Measurements from ENCODE around the gene PITPNC1. TPM values are rescaled to one million over a fixed set of nuclear protein-coding genes. Genes with fewer than 3 reads are reported as not detected.

The PITPNC1 gene
- total RNA-seq, 1 experiment from 2014 or later = 37.5 TPM

DNA sequence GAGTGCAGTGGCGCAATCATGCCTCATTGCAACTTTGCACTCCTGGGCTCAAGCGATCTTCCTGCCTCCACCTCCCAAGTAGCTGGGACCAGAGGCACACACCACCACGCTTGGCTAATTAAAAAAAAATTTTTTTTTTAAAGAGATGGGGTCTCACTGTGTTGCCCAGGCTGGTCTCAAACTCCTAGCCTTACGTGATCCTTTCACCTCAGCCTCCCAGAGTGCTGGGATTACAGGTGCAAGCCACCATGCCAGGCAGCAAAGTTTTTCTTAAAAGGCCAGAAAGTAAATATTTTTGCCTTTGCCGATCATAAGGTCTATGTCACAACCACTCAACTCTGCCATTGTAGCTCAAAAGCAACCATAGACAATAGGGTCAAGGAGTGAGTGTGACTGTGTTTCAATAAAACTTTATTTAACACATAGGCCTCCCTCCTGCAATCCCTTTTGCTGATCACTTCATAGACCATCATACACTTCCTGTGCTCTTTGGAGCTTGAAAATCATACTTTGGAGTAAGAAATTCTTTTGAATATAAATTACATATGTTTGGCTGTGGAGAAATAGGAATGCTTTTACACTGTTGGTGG, 48.6 kb downstream of the PITPNC1 start:
- Histone ChIP-seq H3K56ac (ENCODE audit: insufficient read length, low read depth, low read length) (no peak overlapping the region), H3K18ac (ENCODE audit: insufficient read length, low read depth, low read length) (no peak overlapping the region), H2AK5ac (ENCODE audit: insufficient read length, low read length) (no peak overlapping the region), H3K27ac (ENCODE audit: insufficient read length, low read depth, low read length) (no peak overlapping the region), H4K20me1 (ENCODE audit: control insufficient read depth, insufficient read depth, insufficient read length) (no peaks in the 10 kb centered on the region), H3K23ac (ENCODE audit: insufficient read length, low read depth, low read length) (no peak overlapping the region), H3K4me2 (ENCODE audit: insufficient read depth, insufficient read length, low read length) (no peak overlapping the region), H3K27me3 (ENCODE audit: insufficient read depth, low read length) (no peaks in the 10 kb centered on the region), H2BK120ac (ENCODE audit: low read depth, low read length, poor library complexity, severe bottlenecking) (no peak overlapping the region), H3K79me2 (ENCODE audit: insufficient read depth, low read length) (peaks cover 2% of the 10 kb centered on the region; the same call in 1 of the 2 replicates), H2AFZ (ENCODE audit: low read length) (no peak overlapping the region), H3K23me2 (ENCODE audit: insufficient read length, low read depth, low read length, poor library complexity, severe bottlenecking) (no peaks in the 10 kb centered on the region), H2BK20ac (ENCODE audit: low read depth, low read length, poor library complexity, severe bottlenecking) (no peak overlapping the region), H4K8ac (replicated peaks; ENCODE audit: insufficient read length, low read depth, low read length) (no peak overlapping the region), H2BK5ac (ENCODE audit: insufficient read length, low read length) (no peak overlapping the region), H3K9ac (ENCODE audit: extremely low read depth, insufficient read length, low read length) (no peak overlapping the region), H3T11ph (ENCODE audit: low read length) (no peak overlapping the region), H2BK12ac (ENCODE audit: insufficient read length, low read depth, low read length) (no peak overlapping the region), H2BK15ac (ENCODE audit: low read depth, low read length) (no peak overlapping the region), H3K79me1 (ENCODE audit: insufficient read depth, low read depth, low read length, poor library complexity, severe bottlenecking) (peaks cover 4% of the 10 kb centered on the region), H4K5ac (ENCODE audit: insufficient read length, low read depth, low read length) (no peak overlapping the region), H3K4ac (ENCODE audit: low read depth, low read length) (no peak overlapping the region), H3K9me3 (ENCODE audit: control insufficient read depth, low read depth, low read length) (no peaks in the 10 kb centered on the region), H3K14ac (ENCODE audit: insufficient read depth, low read length) (no peak overlapping the region), H4K91ac (ENCODE audit: insufficient read length, low read depth, low read length) (no peak overlapping the region), H3K4me1 (ENCODE audit: insufficient read depth, low read length) (peaks cover 7% of the 10 kb centered on the region; the same call in 1 of the 2 replicates)
- Mint-ChIP-seq H3K27me3 (ENCODE audit: low read depth) (no peaks in the 10 kb centered on the region), H3K36me3 (ENCODE audit: insufficient read depth in 1 of 3, low read depth in 3 of 3) (peaks cover 3 to 8% (median 6%) of the 10 kb centered on the region in 3 experiments; a peak in 6 of 7 replicates), H3K9me3 (no peaks in the 10 kb centered on the region), H3K27ac (no peak overlapping the region), H3K4me1 (peaks cover 20 to 23% of the 10 kb centered on the region in 2 experiments), H3K4me3 (no peak overlapping the region)
- TF ChIP-seq, protein P1, sequence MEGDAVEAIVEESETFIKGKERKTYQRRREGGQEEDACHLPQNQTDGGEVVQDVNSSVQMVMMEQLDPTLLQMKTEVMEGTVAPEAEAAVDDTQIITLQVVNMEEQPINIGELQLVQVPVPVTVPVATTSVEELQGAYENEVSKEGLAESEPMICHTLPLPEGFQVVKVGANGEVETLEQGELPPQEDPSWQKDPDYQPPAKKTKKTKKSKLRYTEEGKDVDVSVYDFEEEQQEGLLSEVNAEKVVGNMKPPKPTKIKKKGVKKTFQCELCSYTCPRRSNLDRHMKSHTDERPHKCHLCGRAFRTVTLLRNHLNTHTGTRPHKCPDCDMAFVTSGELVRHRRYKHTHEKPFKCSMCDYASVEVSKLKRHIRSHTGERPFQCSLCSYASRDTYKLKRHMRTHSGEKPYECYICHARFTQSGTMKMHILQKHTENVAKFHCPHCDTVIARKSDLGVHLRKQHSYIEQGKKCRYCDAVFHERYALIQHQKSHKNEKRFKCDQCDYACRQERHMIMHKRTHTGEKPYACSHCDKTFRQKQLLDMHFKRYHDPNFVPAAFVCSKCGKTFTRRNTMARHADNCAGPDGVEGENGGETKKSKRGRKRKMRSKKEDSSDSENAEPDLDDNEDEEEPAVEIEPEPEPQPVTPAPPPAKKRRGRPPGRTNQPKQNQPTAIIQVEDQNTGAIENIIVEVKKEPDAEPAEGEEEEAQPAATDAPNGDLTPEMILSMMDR (conservative IDR thresholded peaks at IDR 0.05) = no peak
- no CpG with 5 or more reads among the region's 5 CpGs for WGBS (ENCODE audit: extremely low coverage, insufficient read length, low lambda C conversion rate)
- DNase-seq = no peak

All from H9 (cell line).